Measurements from ENCODE around the gene VTI1A.

VTI1A gene

GRCh38 chr10:112429147-112429546 is 17.9 kb upstream of the VTI1A start:
- no peaks in the 10 kb centered on the region for H3K9me3 ChIP-seq (ENCODE audit: control insufficient read depth, low read length)
- no peak overlapping the region for H3K9ac ChIP-seq (ENCODE audit: low read length)
- H3K27me3 ChIP-seq (ENCODE audit: control insufficient read depth, insufficient read depth, low read length) = no peaks in the 10 kb centered on the region
- H3K36me3 ChIP-seq (ENCODE audit: control insufficient read depth, insufficient read depth, low read length) = peaks cover 4% of the 10 kb centered on the region
- H3K4me3 ChIP-seq (ENCODE audit: low read length) = no peak overlapping the region
- H3K4me1 ChIP-seq (ENCODE audit: control insufficient read depth, insufficient read depth, low read length) = no peaks in the 10 kb centered on the region

DNA sequence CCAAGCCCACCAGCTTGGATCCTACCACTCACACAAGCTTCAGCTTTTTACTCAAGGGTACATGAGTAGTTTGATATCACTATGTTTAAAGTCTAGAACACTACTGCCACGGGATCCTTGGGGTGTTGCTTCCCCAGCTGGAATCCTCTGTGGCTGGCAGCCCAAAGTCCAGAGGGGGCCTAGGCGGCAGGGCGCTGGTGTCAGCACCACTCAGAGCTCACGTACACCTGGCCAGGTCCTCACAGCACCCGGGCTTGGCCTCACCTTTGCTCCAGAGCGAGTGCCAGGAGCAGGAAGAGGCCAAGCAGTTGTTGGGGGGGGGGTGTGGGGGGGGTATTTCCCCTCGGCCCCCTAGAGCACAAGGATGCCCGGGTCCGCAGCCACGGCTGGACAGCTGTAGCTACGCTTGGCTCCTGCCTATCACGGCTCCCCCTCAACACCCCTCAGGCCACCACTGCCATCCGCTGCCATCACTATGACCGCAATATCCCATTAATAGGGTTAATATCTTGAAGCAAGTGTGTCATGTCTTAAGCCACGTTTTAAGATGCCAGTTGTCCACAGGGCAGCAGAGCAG is 17.3 kb upstream of the VTI1A start:
- H3K27me3 ChIP-seq (ENCODE audit: control insufficient read depth, insufficient read depth, low read length) = no peaks in the 10 kb centered on the region
- no peak overlapping the region for H3K4me3 ChIP-seq (ENCODE audit: low read length)
- peaks cover 4% of the 10 kb centered on the region for H3K36me3 ChIP-seq (ENCODE audit: control insufficient read depth, insufficient read depth, low read length)
- no peaks in the 10 kb centered on the region for H3K4me1 ChIP-seq (ENCODE audit: control insufficient read depth, insufficient read depth, low read length)
- no peak overlapping the region for H3K9ac ChIP-seq (ENCODE audit: low read length)
- no peaks in the 10 kb centered on the region for H3K9me3 ChIP-seq (ENCODE audit: control insufficient read depth, low read length)

- Histone ChIP-seq H3K4me3 (ENCODE audit: low read length) (no peak overlapping the region), H3K9me3 (ENCODE audit: control insufficient read depth, low read length) (no peaks in the 10 kb centered on the region), H3K4me1 (ENCODE audit: control insufficient read depth, insufficient read depth, low read length) (no peaks in the 10 kb centered on the region), H3K36me3 (ENCODE audit: control insufficient read depth, insufficient read depth, low read length) (peaks cover 9% of the 10 kb centered on the region), H3K9ac (ENCODE audit: low read length) (no peak overlapping the region), H3K27me3 (ENCODE audit: control insufficient read depth, insufficient read depth, low read length) (no peaks in the 10 kb centered on the region)
Observed at GRCh38 chr10:112433136-112433535, 13.9 kb upstream of the VTI1A start.

DNA sequence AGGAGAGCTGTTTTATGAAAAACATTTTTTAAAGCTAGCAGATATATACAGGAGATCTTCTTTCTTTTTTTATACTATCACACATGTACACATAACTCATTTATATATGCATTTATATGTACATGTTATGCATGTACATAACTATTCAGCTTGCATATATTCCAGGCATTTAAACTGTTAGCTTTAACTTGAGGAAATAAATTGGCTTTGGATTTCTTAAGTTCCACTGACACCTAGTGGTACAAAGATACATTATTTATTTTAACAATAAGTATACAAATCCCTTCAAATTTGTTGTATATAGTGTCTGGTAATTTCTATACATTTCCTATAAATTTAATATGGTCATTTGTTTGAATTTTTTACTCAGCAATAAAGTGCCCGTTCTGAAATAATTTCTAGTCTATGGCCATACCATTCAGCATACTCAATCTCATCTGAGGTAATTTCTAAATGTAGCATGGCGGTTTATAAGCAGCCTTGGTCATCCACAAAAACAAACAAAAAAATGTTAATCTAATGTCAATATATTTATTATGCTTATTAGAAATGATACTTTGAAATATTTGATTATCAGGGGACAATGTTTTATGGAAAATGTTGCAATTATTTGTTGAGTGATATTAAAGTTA is 11.9 kb upstream of the VTI1A start:
- Histone ChIP-seq H3K9ac (ENCODE audit: low read length) (no peak overlapping the region), H3K36me3 (ENCODE audit: control insufficient read depth, insufficient read depth, low read length) (peaks cover 9% of the 10 kb centered on the region), H3K4me1 (ENCODE audit: control insufficient read depth, insufficient read depth, low read length) (no peaks in the 10 kb centered on the region), H3K27me3 (ENCODE audit: control insufficient read depth, insufficient read depth, low read length) (no peaks in the 10 kb centered on the region), H3K4me3 (ENCODE audit: low read length) (no peak overlapping the region), H3K9me3 (ENCODE audit: control insufficient read depth, low read length) (no peaks in the 10 kb centered on the region)

DNA sequence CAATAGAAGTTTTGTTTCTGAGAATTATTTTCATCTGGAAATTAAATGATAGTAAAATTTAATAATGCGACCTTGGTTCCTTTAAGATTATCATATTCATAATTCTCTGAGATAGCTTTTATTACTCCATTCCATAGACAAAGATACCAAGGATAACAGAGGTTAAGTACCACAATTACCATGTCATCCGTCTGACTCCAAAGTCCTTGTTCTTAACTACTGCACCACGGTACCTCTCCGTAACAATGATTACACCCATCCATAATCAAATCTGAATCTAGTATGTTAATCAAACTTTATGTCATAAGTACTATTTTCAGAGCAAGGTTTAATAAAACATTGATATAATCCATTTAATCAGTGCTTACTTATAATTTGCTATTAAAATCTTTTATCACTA is 8.7 kb upstream of the VTI1A start:
- Histone ChIP-seq H3K9me3 (ENCODE audit: control insufficient read depth, low read length) (no peaks in the 10 kb centered on the region), H3K9ac (ENCODE audit: low read length) (no peak overlapping the region), H3K27me3 (ENCODE audit: control insufficient read depth, insufficient read depth, low read length) (no peaks in the 10 kb centered on the region), H3K4me1 (ENCODE audit: control insufficient read depth, insufficient read depth, low read length) (no peaks in the 10 kb centered on the region), H3K36me3 (ENCODE audit: control insufficient read depth, insufficient read depth, low read length) (peaks cover 7% of the 10 kb centered on the region), H3K4me3 (ENCODE audit: low read length) (no peak overlapping the region)

- H3K4me3 ChIP-seq (ENCODE audit: low read length) = no peak overlapping the region
- no peaks in the 10 kb centered on the region for H3K27me3 ChIP-seq (ENCODE audit: control insufficient read depth, insufficient read depth, low read length)
- H3K9ac ChIP-seq (ENCODE audit: low read length) = no peak overlapping the region
- H3K4me1 ChIP-seq (ENCODE audit: control insufficient read depth, insufficient read depth, low read length) = peaks cover 6% of the 10 kb centered on the region
- peaks cover 4% of the 10 kb centered on the region for H3K36me3 ChIP-seq (ENCODE audit: control insufficient read depth, insufficient read depth, low read length)
- no peaks in the 10 kb centered on the region for H3K9me3 ChIP-seq (ENCODE audit: control insufficient read depth, low read length)
Observed at GRCh38 chr10:112441520-112441919, 5.5 kb upstream of the VTI1A start.

DNA sequence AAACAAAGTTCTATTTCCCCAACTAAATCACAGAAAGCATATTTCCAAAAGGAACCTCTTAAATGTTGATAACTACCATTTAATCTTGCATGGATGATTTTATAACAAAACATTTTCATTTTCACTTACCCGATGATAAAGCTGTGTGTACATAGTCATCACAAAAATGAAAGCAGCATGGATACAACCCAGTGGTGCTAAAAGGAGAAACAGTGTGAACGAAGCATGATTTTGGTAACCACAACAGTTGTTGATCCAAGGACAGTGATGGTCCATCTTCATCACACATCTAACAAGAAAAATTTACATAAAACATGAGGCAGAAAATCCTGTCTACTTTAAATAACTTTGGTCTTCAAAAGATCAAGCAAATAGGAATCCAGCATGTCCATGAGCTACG is 5.0 kb upstream of the VTI1A start:
- H3K36me3 ChIP-seq (ENCODE audit: control insufficient read depth, insufficient read depth, low read length) = peaks cover 4% of the 10 kb centered on the region
- H3K27me3 ChIP-seq (ENCODE audit: control insufficient read depth, insufficient read depth, low read length) = no peaks in the 10 kb centered on the region
- no peaks in the 10 kb centered on the region for H3K9me3 ChIP-seq (ENCODE audit: control insufficient read depth, low read length)
- no peak overlapping the region for H3K4me3 ChIP-seq (ENCODE audit: low read length)
- peaks cover 6% of the 10 kb centered on the region for H3K4me1 ChIP-seq (ENCODE audit: control insufficient read depth, insufficient read depth, low read length)
- H3K9ac ChIP-seq (ENCODE audit: low read length) = no peak overlapping the region

DNA sequence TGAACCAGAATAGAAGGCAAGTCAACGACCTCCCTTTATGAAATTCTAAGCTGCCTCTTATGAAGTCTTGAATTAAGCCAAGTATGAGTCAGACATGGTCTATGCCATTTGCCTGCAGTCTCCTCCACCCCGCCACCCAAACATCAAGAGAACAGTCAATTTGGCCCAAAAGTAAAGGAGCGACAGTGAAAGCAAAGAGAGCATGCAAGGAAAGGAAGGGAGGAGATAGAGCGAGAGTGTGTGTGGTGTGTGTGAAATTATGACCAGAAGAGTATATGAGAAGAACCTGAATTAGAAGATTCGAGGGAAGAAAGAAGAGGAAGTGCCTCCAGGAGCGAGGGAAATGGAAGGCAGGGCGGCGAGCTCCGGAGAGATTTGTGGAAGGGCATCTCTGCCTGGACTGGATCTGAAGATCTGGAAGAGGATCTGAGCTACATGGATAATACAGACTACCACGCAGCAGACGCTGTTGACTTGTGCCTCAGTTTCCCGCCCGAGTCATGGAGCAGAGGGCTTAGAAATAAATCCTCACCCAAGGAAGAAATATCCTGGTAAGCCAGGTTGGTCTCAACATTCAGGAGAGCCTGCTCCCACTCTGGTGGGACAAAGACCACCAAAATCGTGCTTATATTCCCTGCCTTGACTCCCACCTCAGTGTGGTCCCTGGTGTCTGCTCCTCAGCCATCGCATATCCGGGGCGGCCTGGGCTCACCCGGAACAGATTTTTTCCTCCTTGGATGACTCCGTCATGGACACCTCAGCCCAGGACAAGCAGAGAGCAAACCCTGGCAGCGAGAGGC is 760 bp upstream of the VTI1A start:
- no peaks in the 10 kb centered on the region for H3K27me3 ChIP-seq (ENCODE audit: control insufficient read depth, insufficient read depth, low read length)
- H3K9ac ChIP-seq (ENCODE audit: low read length) = peak overlapping the region; percentile 94
- H3K4me3 ChIP-seq (ENCODE audit: low read length) = peak overlapping the region; percentile 100
- H3K4me1 ChIP-seq (ENCODE audit: control insufficient read depth, insufficient read depth, low read length) = peaks cover 6% of the 10 kb centered on the region
- H3K9me3 ChIP-seq (ENCODE audit: control insufficient read depth, low read length) = no peaks in the 10 kb centered on the region
- no peaks in the 10 kb centered on the region for H3K36me3 ChIP-seq (ENCODE audit: control insufficient read depth, insufficient read depth, low read length)

GRCh38 chr10:112447620-112447928 is 559 bp downstream of the VTI1A start:
- Histone ChIP-seq H3K9ac (ENCODE audit: low read length) (peak overlapping the region; percentile 94), H3K36me3 (ENCODE audit: control insufficient read depth, insufficient read depth, low read length) (no peaks in the 10 kb centered on the region), H3K4me1 (ENCODE audit: control insufficient read depth, insufficient read depth, low read length) (peaks cover 6% of the 10 kb centered on the region), H3K9me3 (ENCODE audit: control insufficient read depth, low read length) (no peaks in the 10 kb centered on the region), H3K4me3 (ENCODE audit: low read length) (peak overlapping the region; percentile 100), H3K27me3 (ENCODE audit: control insufficient read depth, insufficient read depth, low read length) (no peaks in the 10 kb centered on the region)

DNA sequence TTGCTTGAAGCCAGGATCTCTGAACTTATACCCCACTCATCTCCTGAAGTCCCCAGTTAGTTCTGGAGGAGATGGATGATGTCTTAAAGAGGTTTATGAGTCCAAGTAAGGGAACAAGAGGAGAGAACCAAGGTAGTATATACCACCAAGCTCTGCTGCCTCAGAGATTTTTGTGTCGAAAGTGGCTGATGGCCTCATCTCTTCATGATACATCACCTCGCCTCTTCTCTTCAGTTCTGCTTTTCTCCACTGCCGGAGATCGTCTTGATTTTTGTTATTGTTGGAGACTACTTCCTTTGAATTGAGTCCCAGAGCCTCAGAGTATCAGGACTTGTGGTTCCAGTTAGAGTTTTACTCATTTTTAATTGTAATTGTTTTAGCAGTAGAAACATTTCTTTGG is 1.9 kb downstream of the VTI1A start:
- H3K9me3 ChIP-seq (ENCODE audit: control insufficient read depth, low read length) = no peaks in the 10 kb centered on the region
- no peaks in the 10 kb centered on the region for H3K36me3 ChIP-seq (ENCODE audit: control insufficient read depth, insufficient read depth, low read length)
- peaks cover 6% of the 10 kb centered on the region for H3K4me1 ChIP-seq (ENCODE audit: control insufficient read depth, insufficient read depth, low read length)
- H3K9ac ChIP-seq (ENCODE audit: low read length) = no peak overlapping the region
- H3K27me3 ChIP-seq (ENCODE audit: control insufficient read depth, insufficient read depth, low read length) = no peaks in the 10 kb centered on the region
- H3K4me3 ChIP-seq (ENCODE audit: low read length) = no peak overlapping the region

DNA sequence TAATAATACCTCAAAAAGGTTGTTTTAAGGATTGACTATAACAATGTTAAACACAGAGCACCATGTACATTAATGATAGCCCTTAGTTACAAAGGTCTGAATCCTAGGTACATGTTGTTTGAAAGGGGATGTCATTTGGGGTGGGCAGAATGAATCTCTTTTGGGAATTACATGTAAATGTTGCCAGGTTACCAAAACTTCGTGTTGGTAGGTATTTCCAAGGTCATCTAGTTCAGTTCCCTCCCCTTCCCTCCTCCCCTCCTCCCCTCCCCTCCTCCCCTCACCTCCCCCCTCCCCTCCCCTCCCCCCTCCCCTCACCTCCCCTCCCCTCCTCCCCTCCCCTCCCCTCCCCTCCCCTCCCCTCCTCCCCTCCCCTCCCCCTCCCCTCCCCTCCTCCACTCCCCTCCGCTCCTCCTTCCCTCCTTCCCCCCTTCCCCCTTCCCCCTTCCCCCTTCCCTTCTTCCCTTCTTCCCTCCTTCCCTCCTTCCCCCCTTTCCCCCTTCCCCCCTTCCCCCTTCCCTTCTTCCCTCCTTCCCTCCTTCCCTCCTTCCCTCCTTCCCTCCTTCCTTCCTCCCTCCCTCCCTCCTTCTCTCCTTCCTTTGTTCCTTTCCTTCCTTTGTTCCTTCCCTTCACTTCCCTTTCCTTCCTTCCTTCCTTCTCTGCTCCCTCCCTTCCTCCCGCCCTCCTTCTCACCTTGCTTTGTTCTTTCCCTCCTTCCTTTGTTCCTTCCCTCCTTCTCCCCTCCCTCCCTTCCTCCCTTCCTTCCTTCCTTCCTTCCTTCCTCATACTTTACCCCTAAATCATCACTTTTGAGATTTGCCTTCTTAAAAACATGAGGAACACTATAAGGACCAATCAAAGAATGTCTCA is 8.1 kb downstream of the VTI1A start:
- H3K9ac ChIP-seq (ENCODE audit: low read length) = no peak overlapping the region
- no peaks in the 10 kb centered on the region for H3K4me1 ChIP-seq (ENCODE audit: control insufficient read depth, insufficient read depth, low read length)
- H3K9me3 ChIP-seq (ENCODE audit: control insufficient read depth, low read length) = no peaks in the 10 kb centered on the region
- H3K4me3 ChIP-seq (ENCODE audit: low read length) = no peak overlapping the region
- no peaks in the 10 kb centered on the region for H3K36me3 ChIP-seq (ENCODE audit: control insufficient read depth, insufficient read depth, low read length)
- no peaks in the 10 kb centered on the region for H3K27me3 ChIP-seq (ENCODE audit: control insufficient read depth, insufficient read depth, low read length)

- H3K27me3 ChIP-seq (ENCODE audit: control insufficient read depth, insufficient read depth, low read length) = no peaks in the 10 kb centered on the region
- H3K4me1 ChIP-seq (ENCODE audit: control insufficient read depth, insufficient read depth, low read length) = no peaks in the 10 kb centered on the region
- no peaks in the 10 kb centered on the region for H3K36me3 ChIP-seq (ENCODE audit: control insufficient read depth, insufficient read depth, low read length)
- no peak overlapping the region for H3K9ac ChIP-seq (ENCODE audit: low read length)
- H3K9me3 ChIP-seq (ENCODE audit: control insufficient read depth, low read length) = no peaks in the 10 kb centered on the region
- H3K4me3 ChIP-seq (ENCODE audit: low read length) = no peak overlapping the region
Observed at GRCh38 chr10:112456533-112456932, 9.5 kb downstream of the VTI1A start.

All from mucosa of stomach (tissue), 1 donor.